ENCODE data around the gene UBE3C. TPM values are rescaled to one million over a fixed set of nuclear protein-coding genes. Genes with fewer than 3 reads are reported as not detected.
"Not testable (repeated sequence)": the region's sequence is repeated elsewhere in the genome, so short reads cannot be mapped to it uniquely, and the experiment has no call there.

Gene UBE3C
- total RNA-seq, result 60.4 TPM

DNA sequence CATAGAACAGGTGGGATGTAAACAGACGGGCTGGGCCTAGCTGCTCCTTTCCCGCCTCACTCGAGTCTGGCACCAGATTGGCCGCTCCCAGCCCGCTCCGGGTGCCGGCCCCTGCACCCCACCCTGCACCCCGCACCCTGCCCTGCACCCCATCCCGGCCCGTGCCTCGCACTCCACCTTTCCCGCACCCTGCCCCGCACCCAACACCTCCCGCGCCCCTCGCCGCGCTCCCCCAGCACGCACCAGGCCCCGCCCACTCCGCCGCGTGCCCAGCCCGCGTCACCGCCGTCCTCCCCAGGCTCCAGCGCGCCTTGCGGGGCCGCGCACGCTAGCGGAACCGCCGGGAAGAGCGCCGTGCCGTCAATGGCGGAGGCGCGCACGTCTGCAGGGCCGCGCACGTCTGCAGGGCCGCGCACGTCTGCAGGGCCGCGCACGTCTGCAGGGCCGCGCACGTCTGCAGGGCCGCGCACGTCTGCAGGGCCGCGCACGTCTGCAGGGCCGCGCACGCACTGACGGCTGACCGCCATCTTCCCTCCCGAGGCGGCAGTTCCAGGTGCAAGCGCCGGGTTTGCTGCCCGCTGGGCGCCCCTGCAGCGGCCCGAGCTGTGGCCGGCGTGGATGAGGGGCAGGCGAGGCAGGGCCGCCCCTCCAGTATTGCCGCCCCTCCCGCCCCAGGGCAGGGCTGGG, at the start of gene UBE3C:
UBE3C (plus strand) TSS at position 503 of the 687 bp plus-strand sequence. CDS start 347 bp downstream, outside the sequence.
- DNase-seq (ENCODE audit: low spot score), result peak; percentile 89

DNA sequence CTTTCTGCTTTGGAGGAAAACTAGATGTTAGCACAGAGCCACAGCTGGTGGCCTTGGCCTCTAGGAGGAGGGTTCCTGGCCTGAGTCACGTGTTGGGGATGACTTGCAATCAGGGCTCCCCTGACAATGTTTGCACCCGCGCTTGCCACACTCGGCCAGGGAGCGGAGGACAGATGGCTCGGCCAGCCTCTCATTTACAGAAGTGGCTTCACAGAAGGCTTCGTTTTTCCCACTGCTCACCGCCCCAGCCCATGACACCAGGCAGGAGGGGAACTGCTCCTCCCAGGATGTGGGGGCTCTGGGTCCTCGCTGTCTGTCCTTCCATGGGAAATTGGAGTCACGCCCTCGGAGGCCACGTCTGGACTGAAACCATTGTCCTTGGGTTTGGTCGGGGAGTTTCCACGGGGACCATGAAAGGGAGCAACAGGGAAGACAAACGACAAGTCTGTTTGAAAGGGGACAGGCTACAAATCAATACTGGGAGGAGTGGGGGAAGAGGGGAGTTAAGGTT, 49.6 kb upstream of the UBE3C start:
- no peak for DNase-seq (ENCODE audit: low spot score)

DNA sequence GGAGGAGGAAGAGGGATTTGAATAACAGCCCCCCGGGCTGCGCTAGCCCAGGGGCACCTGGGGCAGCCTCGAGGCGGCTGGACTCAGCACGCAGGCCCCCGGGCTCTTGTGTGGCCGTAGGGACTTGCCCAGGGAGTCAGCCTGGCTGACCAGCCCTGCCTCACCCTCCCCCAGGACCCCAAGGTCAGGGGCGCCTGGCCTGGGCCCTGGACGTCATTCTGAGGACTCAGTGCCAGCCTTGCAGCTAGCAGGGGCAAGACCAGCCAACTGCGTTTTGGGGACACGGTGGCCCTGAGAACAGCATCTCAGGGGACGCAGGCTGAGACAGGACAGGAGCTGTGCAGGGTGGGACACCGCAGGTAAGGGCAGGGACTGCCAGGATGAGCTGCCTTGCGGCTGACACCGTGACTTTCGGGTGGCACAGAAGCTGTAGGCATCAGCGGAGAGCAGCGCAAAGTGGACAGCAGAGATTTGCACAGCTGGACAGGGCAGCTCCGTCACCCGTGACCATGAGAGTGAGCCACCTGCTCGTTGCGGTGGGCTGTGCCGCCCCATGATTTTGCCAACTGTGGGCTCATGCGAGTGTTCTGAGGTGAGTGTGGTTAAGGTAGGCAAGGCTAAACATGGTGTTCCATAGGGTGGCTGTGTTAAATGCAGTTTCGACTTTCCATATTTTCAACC, 48.1 kb upstream of the UBE3C start:
- DNase-seq (ENCODE audit: low spot score), result no peak

DNA sequence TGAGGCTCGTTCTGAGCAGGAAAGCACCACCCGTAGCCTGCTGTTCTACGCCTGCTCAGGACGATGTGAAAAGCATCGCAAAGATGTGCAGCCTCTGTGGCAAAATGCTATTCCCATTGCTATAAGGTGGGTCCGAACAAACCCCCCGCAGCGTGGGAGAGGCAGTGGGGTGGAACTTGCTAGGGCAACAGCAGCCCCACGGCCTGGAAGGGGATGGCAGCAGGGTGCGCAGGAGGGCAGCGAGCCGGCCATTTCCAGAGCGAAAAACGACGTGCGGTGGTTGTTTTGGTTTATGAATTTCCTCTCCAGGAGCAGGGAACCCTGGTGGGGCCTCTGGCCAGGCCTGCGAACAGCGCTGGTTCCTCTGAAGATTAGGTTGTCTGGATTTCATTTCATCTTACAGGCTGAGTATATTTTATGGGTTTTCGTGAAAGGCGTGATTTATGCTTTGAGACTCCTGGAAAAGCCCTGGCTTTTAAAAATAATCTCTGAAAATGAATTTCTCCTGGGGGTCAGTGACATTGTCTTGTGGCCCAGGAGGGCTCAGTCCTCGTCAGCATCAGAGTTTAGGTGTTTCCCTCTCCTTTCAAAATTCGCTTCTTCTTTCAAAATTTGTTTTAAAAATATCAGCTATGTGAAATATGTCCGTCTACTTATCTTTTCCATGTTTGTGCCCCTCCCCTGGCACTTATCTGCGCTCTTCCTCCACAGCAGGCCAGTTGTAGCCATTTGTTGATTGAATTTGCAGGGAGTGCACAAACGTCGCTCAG, 42.3 kb upstream of the UBE3C start:
- DNase-seq (ENCODE audit: low spot score), result no peak

DNA sequence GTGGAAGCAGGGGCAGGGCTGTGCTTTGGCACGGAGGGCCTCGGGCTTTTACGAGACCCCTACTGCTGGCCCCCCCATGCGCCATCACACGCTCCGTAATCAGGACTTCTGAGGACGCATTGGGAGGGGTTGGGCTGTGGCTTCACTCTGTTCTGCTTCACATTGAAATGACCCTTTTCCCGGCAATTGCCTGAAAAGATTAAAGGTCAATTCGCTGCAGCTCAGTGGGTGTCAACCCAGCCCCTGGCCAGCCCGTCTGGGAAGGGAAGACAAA, 41.7 kb upstream of the UBE3C start:
- DNase-seq (ENCODE audit: low spot score), result no peak

DNA sequence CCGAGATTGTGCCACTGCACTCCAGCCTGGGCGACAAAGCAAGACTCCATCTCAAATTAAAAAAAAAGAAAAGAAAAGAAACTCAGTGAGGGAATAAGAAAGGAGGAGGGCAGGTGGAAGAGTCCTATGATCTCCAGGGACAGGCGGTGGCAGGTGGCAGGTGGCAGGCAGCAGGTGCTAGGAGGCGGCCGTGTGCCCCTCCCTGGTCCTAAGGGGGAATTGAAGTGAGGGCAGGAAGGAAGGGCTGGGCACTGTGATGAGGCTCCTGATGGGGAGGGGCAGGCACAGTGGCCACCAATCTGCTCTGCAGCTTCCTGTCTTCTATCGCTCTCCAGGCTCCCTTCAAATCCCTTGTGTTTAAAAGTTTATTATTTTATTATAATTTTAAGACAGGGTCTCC, 41.2 kb upstream of the UBE3C start:
- DNase-seq (ENCODE audit: low spot score), result no peak

DNA sequence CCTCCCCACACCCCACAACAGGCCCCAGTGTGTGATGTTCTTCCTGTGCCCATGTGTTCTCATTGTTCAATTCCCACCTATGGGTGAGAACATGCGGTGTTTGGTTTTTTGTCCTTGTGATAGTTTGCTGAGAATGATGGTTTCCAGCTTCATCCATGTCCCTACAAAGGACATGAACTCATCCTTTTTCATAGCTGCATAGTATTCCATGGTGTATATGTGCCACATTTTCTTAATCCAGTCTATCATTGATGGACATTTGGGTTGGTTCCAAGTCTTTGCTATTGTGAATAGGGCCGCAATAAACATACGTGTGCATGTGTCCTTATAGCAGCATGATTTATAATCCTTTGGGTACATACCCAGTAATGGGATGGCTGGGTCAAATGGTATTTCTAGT, 38.7 kb upstream of the UBE3C start:
- not testable (repeated sequence) for DNase-seq (ENCODE audit: low spot score)

DNA sequence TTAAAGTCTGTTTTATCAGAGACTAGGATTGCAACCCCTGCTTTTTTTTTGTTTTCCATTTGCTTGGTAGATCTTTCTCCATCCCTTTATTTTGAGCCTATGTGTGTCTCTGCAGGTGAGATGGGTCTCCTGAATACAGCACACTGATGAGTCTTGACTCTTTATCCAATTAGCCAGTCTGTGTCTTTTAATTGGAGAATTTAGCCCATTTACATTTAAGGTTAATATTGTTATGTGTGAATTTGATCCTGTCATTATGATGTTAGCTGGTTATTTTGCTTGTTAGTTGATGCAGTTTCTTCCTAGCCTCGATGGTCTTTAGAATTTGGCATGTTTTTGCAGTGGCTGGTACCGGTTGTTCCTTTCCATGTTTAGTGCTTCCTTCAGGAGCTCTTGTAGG, 35.1 kb upstream of the UBE3C start:
- DNase-seq (ENCODE audit: low spot score), result not testable (repeated sequence)

DNA sequence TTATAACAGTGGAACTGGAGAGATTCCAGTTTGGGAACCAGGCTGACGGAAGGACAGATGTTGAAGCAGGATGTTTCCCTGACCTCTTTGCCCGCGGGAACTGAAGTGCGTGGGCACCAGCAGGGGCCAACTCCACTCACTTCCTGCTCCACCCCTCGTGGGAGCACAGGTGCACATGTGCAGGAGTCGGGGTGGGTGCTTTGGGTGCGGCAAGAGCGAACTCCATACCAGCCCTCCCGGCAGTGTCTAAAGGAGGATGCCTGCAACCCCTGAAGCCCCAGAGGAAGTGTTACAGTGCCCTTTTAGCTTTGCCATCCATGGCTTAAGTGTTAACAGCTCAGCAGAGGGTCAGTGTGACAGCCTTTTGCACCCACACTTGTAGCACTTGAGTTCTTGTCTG, 27.4 kb upstream of the UBE3C start:
- no peak for DNase-seq (ENCODE audit: low spot score)

DNA sequence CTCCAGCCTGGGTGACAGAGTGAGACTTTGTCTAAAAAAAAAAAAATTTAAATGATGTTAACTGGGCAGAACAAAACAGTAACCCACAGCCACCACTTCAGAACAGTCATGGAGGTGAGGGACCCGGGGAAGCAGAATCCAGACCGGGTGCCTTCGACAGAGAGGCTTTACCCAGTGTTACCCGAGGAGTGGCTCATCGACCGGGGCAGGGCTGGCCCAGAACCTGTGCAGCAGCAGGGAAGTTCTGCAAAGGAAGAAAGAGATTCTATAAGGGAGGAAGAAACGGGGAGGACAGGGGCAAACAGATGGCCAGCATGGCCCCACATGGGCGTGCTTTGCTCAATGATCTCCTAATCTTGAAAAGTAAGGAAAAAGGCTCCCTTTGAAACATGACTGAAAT, 26.0 kb upstream of the UBE3C start:
- DNase-seq (ENCODE audit: low spot score), result no peak

DNA sequence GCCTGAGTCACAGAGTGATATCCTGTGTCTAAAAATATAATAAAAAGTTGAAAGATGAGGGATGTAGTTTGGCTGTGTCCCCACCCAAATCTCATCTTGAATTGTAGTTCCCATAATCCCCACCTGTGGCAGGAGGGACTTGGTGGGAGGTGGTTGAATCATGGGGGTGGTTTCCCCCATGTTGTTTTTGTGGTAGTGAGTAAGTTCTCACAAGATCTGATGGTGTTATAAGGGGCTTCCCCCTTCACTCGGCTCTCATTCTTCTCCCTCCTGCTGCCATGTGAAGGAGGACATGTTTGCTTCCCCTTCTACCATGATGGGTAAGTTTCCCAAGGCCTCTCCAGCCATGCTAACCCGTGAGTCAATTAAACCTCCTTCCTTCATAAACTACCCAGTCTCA, 25.1 kb upstream of the UBE3C start:
- no peak for DNase-seq (ENCODE audit: low spot score)

DNA sequence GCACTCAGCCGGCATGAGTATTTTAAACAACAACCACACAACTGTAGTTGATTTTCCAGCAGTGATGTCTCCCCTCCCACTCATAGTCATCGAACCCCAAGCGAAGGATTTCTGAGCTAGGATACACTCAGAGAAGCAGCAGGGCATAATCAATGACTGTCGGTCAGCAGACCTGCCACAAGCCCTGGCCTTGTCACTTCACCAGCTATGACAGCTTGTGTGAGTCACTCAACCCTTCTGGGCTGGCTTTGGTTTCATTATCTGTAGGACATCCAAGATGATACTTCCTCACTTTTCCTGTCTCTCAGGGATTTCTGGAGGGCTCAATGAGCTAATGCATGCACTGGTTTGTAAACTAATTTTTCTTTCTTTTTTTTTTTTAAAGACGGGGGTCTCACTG, 22.0 kb upstream of the UBE3C start:
- no peak for DNase-seq (ENCODE audit: low spot score)

DNA sequence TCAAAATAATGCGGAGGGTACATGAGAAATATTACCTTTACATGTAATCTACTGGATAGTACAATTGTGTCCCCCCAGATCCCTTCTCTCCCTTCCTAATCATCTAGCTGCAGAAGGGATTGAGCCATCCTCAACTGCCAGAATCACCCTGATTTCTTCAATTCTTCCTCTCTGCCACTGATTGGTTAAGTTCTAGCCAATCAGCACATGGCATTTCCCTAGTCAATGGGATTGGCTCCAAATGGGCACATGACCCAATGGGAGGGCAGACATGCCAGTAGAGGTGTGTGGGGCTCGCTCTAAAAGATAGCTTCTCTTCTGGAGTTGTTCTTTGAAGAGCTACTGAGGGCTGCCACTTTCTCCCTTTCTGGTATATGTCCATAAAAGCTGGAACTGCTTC, 20.9 kb upstream of the UBE3C start:
- no peak for DNase-seq (ENCODE audit: low spot score)

DNA sequence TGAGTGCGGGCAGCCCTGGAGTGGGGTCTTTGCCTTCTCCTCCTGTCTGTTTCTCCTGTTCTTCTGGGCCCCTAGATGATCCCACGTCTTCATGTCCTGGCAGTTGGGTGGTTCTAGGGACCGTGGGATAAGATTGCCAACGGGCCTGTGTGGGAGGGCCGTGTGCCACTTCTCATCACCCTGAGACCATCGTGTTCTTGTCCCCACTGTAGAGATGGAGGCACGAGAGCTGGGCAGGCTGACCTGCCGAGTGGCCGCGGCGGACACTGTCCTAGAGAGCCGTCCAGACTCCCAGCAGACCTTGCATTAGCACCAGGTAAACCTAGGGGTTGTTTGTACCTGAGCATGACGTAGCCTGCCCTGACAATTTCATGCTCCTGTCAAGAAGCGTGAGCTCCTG, 18.5 kb upstream of the UBE3C start:
- no peak for DNase-seq (ENCODE audit: low spot score)

DNA sequence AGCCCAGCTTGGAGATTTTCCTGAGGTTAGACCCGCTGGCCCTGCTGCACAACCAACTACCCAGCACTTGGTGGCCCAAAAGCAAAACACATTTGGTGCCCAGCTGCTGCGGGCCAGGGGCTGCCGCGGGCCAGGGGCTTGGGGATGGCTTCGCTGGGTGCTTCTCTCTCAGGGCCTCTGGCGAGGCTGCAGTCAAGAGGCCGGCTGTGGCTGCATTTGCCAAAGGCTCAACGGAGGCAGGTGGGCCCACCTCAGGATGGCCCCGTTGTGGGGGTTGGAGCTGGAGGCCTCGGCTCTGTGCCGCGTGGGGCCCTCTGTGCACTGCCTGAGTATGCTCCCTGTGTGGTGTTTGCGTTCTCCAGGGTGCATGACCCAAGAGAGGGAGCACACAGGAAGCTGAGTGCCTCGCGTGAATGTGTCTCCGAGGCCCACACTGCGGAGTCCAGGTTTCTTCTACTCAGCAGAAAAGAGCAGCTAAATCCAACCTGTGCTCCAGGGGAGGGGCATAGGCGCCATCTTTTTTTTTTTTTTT, 17.5 kb upstream of the UBE3C start:
- no peak for DNase-seq (ENCODE audit: low spot score)

DNA sequence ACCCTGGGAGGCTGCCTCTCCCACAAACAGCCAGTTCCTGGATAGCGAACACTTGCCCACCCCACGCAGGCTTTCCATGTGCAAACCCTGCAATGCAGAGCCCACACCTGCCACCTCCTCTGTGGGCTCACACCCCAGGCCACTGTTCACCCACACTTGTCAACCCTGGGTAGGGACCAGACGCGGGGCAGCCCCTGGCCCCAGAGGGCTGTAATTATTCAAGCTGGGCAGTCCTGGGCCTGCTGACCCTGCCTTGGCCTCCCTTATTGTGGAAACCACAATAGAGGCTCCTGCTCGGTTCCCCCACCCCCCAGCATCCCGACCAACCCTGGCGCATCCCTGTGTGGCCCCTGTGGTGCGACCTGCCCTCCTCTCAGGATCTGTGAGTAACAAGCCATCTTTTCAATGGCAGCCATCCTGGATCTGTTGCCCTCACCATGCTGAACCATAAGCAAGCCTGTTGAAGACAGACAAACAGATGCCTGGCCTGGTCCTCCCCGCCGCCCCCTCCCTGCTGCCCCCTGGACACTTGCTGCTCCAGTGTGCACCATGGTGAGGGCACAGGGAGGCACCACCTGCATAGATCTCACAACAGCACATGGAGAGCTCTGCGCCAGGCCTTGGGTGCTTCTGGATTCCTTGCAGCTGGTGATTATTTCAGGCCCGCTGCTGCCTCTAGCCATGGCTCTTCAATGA, 15.8 kb upstream of the UBE3C start:
- no peak for DNase-seq (ENCODE audit: low spot score)

DNA sequence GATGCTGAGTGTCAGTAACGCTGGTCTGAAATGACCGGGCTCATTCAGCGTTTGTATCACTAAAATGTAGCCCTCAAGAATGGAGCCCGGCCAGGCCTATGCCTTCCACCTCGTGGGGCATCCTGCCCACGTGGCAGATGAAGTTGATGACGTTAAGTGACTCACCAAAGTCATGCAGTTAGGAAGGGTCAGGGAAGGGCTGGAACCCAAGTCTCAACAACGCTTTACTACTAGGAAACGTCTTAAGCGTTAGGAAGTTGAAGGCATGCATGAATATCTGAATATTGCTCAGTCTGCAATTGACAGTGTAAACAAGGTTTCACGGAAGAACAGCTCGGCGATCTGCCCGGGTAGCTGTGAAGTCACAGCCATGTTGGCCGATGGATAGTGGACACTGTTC, 14.0 kb upstream of the UBE3C start:
- no peak for DNase-seq (ENCODE audit: low spot score)

DNA sequence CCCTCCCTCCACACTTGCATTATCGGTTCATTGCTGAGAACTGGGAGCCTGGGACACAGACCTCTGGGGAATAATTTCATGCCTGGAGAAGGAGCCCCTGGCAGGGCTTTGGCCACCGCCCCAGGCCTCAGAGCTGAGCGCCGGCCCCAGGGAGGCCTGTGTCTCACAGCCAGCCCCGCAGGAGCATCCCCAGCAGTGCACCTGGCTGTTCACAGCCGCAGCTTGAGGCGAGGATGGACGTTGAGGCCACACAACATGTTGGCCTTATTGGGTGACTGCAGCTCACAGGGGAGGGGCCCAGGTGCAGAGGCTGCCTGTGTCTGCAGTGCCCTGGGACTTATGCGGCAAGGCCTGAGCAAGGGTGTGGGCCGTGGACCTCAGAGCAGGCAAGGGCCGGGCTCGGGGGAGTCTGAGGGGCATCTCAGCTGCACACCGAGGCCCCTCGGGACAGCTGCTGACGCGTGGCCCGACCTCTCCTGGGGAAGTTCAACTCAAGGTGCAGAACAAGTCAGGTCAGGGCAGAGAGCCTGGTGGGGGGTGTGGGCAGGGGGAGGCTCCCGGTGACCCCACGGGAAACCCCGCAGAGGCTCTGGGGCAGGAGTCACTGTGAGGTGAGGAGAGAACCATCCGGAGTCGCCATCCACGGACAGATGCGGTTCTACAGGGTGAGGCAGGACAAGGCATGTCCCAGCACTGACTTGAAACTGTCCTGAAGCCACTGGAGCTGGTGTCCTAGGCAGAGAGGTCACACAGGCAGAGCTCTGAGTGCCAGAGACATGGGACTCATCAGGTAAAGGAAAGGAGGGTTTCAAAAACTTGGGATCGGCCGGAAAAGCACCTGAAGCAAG, 13.1 kb upstream of the UBE3C start:
- no peak for DNase-seq (ENCODE audit: low spot score)

DNA sequence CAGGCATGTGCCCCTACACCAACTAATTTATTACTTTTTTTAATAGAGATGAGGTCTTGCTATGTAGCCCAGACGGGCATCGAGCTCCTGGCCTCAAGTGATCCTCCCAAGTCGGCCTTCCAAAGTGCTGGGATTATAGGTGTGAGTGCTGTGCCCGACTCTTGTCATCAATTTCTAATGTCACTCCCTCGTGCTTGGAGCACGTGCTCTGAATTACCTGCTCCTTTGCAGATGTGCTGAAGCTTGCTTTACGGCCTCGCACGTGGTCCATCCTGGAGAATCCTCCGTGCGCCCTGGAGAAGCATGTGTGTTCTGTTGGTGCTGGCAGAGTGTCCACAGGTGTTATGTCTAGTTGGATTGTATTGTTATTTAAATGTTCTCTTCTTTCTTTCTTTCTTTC, 11.8 kb upstream of the UBE3C start:
- no peak for DNase-seq (ENCODE audit: low spot score)

DNA sequence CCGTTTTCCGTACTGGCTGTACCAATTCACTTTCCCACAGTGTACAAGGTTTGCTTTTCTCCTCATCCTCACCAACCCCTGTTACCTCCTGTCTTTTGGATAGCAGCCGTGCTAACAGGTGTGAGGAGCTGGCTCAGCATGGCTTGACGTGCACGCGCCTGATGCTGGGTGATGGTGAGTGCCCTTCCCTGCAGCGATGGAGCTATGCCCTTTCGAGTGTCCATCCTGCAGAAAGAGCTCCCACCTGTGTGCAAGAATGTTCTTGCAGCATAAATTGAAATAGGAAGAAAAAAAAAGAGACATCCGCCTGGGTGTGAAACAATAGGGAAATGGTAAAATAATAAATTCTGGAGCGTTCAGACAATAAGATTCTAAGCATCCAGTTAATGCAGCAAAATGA, 9.5 kb upstream of the UBE3C start:
- DNase-seq (ENCODE audit: low spot score), result no peak

DNA sequence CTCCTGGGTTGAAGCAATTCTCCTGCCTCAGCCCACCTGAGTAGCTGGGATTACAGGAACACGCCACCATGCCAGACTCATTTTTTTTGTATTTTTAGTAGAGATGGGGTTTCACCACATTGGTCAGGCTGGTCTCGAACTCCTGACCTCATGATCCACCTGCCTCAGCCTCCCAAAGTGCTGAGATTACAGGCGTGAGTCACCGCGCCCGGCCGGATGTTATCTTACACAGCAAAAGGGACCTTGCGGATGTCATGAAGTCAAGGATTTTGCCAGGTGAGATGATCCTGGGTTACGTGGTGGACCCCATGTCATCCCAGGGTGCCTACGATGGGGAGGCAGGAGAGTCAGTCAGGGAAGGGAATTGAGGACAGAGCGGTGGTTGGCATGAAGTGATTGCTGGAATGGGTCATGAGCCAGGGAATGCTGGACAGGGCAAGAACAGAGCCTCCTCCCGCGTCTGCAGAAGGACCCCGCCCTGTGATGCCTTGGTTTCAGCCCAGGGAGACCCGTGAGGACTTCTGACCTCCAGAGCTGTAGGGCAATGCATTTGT, 8.7 kb upstream of the UBE3C start:
- no peak for DNase-seq (ENCODE audit: low spot score)

Data from mucosa of gallbladder (tissue), 1 donor.